Measurements from ENCODE around the gene RCBTB2.

DNA sequence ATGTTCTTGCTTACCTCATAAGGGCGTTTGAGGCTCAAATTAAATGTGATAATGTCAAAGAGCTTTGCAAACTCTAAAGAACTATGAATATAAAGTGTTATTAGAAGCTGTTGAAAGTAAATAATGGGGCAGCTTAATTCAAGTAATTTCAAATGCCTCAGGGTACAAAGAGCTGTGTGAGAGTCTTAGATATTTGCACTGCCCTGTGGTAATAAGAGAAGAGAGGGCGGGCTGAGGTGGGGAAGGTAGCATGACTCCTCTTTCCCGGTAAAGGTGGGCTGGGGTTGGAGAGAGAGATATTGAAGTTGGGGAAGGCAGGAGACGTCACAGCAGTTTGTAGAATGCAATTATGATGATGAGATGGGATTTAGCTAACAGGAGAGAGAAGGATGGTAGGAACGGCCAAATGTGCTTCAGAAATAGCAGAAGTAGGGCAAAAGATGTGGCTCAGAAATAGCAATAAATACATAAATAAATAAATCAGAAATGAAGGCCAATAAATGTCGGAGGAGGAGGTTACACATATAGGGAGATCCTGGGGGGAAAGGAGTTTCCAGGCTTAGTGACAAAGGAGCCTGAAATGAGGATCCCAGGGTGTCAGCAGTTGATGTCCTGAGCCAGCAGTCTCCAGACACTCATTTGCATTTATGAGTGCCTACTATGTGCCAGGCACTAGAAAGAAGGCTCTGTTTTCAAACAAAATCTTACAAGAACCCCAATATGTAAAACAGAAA, 35.7 kb upstream of the RCBTB2 start:
- TF ChIP-seq, protein P1, sequence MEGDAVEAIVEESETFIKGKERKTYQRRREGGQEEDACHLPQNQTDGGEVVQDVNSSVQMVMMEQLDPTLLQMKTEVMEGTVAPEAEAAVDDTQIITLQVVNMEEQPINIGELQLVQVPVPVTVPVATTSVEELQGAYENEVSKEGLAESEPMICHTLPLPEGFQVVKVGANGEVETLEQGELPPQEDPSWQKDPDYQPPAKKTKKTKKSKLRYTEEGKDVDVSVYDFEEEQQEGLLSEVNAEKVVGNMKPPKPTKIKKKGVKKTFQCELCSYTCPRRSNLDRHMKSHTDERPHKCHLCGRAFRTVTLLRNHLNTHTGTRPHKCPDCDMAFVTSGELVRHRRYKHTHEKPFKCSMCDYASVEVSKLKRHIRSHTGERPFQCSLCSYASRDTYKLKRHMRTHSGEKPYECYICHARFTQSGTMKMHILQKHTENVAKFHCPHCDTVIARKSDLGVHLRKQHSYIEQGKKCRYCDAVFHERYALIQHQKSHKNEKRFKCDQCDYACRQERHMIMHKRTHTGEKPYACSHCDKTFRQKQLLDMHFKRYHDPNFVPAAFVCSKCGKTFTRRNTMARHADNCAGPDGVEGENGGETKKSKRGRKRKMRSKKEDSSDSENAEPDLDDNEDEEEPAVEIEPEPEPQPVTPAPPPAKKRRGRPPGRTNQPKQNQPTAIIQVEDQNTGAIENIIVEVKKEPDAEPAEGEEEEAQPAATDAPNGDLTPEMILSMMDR (IDR thresholded peaks at IDR 0.05) = no peak
- TF ChIP-seq POLR2A (IDR thresholded peaks at IDR 0.05) = no peak
